T-helper 22 cell (primary cell): ENCODE results near the gene RIN2.

ENCODE experiments used
- DNase-seq: peaks from one replicate; pipeline ENCODE4 v3.0.0-alpha.2; 2020; ENCODE audit warnings: low read depth

Gene RIN2

GRCh38 chr20:19765266-19765665 lies 7.2 kb downstream of the RIN2 start:
- no peak for DNase-seq

DNA sequence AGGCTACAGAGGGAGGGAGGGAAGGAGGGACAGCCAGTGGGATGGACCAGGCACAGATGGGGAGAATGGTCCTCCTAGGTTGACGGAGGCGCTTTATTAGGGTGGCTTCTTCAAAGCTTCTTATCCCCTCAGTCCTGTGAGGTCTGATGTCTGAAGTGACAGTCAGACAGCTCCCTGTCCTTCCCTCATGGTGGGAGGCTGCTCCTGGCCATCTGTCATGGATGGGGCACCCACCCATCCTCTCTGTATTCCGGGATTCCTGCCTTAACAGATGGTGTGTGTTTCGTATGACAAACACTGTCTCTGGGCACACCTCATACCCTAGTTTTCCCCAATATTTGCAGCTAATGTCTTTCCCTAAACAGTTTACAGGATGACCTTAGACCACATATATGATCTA lies 7.9 kb downstream of the RIN2 start:
- no peak for DNase-seq

GRCh38 chr20:19767070-19767469 lies 9.0 kb downstream of the RIN2 start:
- DNase-seq, result no peak

DNA sequence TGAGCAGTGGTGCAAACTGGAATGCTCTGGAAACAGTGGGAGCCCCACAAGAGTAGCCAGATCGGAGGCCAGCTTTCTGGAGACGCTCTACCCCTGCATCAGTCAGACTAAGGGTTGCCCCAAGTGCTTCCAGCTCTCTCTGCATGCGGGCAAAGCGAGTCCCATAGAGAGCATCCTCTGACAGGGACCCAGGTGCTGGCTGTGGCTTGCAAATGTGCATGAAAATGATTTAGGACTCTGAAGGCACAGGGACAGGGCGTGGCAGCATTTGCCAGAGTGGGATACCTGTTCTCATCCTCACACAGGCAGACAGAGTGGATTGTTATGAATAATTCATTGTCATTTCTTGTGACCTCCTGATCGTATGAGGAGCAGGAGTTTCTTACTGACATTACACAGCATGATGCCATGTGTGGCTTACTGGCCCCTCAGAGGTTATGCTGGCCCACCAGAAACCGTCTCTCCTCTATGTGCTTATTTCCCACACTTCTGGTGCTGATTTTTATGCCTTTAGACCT lies 10.3 kb downstream of the RIN2 start:
- DNase-seq, result no peak

GRCh38 chr20:19769507-19769906 lies 11.4 kb downstream of the RIN2 start:
- no peak for DNase-seq

GRCh38 chr20:19770375-19770774 lies 12.3 kb downstream of the RIN2 start:
- DNase-seq, result no peak

DNA sequence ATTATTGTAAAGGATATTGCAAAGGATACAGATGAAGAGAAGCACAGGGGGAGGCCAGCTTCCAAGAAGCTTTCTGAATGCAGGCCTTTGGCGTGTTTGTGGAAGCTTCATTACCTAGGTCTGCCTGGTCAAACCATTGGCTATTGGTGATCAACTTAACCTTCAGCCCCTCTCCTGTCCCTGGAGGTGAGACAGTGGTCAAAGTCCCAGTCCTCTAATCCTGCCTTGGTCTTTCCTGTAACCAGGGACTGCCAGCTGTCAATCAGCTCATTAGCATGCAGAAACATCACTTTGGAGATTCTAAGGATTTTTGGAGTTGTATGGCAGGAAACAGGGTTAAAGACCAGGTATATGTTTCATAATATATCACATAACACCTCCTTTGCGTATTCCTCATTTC lies 13.0 kb downstream of the RIN2 start:
- no peak for DNase-seq

- DNase-seq, result no peak
Measured at GRCh38 chr20:19773471-19773870, 15.4 kb downstream of the RIN2 start.

DNA sequence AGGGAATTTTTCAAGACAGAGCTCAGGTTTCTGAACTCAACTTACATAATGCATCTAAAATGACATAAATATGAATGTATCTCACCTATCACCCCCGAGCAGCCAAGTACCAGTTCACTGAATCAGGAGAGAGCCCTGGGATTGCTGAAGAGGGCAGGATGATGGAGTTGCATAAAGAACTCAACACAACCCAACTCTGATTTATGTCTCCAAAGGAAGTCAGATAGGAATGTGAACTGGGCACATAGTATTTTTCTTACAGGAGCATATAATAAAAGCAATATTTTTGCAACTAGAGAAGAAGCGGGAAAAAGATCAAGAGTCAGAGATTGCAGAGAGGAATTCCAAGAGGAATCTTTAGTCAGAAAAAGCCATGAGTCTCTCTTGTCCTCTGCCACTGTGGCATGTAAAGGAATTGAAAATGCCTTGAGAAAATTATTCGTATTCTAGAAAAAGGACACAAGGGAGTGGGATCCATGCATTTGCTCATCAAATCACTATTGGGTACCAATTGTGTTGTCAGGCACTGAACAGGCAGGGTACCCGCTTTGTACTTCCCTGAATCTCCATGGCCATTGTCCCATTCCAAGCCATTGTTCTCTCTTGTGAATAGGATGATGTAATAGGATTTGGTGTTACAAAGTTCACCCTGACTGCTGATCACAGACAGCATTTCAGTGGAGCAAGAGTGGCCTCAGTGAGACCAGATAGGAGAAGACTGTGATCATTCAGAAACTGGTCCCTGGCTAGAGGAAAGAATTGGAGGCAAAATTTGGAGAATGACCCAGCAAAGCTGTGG lies 16.3 kb downstream of the RIN2 start:
- no peak for DNase-seq

GRCh38 chr20:19775353-19776253 lies 17.5 kb downstream of the RIN2 start:
- no peak for DNase-seq

DNA sequence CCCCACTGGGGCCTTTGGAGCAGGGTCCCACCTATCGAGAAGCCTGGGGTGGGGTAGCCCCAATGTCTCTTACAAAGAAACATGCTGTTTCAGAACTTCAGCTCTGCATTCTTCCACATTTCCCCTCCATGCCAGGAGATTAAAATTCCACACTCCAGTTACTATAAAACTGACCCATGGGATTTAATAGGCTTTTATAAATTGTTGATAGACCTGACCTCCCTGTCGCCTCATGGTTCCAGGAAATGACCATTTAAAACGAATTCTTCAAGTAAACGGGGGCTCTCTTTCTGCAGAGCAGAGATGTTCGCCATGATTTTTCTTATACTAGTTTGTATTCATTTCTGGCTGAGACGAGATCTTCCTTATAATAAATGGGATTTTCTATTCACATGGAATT lies 19.3 kb downstream of the RIN2 start:
- no peak for DNase-seq

GRCh38 chr20:19777981-19778380 lies 19.9 kb downstream of the RIN2 start:
- DNase-seq, result no peak

GRCh38 chr20:19778404-19778803 lies 20.3 kb downstream of the RIN2 start:
- no peak for DNase-seq

DNA sequence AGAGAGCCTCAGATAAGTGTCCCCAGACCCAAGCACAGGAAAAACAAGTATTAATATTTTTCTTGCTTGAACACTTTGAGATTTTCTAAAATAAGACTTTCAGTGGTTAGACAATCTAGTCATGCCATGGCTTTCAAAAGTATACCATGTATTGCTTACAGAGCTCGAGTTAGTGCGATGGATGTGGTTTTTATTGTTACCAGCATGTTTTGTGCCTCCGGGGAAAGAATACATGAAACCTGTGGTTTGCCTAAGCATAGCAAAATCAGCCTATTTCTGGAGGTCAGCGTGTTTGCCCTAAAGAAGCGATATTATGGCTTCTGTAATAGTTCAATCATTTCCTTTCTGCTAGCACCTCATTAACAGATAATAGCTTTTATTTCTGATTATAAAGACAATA lies 21.6 kb downstream of the RIN2 start:
- no peak for DNase-seq

DNA sequence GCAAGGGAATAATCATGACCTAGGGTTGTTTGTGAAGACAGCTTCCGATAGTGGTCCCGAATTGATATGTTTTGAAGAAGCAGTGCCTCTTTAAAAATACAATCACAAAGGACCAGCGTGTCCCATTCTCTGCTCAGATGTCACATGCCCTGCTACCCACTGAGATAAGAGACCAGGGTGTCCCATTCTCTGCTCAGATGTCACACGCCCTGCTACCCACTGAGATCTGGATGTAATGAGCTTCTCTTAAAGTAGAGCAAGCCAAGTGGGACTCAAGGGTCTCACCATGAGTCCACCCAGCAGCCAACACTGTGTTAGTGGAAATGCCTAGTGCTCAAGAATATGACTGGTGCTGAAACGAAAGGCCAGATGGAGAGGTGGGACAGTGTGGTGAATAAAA lies 22.2 kb downstream of the RIN2 start:
- DNase-seq, result no peak

- no peak for DNase-seq
Measured at GRCh38 chr20:19781235-19781634, 23.2 kb downstream of the RIN2 start.

GRCh38 chr20:19782669-19783068 lies 24.6 kb downstream of the RIN2 start:
- DNase-seq, result no peak

- no peak for DNase-seq
Measured at GRCh38 chr20:19783966-19784401, 25.9 kb downstream of the RIN2 start.

DNA sequence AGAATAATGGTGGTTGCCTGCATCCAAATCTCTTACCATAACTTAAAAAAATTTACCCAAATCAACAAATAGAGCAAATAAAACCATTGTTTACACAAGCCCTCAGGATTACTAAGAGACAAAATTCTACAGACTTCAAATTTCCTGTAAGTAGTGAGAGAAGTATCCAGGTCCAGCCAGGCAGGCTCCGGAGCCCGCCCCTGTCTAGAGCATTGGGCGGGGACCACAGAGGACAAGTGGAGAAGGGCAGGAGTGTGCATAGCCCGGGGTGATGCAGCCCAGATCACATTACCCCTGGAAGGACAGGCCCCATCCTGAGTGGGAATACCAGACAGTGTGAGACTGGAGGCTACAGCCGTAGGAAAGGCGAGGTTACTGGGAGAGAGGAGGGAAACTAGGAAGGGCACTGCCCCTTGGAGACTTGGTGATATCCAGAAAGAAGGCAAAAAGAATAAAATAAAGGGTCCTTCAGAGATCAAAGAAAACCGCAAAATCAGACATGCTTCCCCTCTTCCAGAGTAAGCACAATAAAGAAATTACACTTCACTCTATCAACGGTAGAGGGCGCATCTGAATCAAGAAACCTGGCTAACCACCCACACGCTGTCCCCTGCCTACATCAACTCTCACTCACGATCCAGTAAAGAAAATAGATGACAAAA lies 26.6 kb downstream of the RIN2 start:
- DNase-seq, result no peak

DNA sequence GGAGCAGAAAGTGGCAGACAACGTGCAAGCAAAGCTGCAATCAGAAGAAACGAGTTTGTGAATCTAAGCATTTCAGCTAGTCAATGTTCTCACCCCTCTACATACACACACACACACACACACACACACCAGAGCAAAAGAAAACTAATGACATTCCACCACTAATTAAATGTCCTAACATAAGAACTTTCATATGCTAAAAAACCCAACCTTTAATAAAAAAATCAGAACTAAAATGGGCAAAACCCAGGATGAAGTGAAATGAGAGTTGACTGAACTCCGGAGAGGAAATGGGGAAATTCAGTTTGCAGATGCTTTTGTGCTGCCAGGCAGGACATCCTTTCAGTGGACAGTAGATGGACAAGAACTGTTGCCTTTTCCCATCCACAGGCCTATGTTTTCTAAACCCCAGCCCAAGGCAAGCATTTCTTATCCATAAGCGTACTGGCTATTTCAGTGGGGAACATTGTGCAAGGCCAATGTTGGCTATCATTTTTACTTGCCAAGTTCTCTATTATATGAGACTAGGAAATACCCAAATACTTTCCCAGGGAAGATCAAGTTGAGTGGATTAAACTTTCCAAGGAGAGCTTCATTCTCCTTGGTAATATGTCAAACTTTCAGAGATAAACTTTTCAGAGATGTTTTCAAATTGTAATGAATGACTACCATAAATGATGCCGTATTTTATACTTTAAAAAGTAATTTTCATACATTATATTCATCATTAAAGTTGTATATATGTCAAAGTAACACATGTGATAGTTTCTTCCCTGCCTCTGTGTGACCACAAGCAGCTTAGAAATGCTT lies 27.3 kb downstream of the RIN2 start:
- DNase-seq, result no peak

- no peak for DNase-seq
Measured at GRCh38 chr20:19785983-19786285, 27.9 kb downstream of the RIN2 start.

DNA sequence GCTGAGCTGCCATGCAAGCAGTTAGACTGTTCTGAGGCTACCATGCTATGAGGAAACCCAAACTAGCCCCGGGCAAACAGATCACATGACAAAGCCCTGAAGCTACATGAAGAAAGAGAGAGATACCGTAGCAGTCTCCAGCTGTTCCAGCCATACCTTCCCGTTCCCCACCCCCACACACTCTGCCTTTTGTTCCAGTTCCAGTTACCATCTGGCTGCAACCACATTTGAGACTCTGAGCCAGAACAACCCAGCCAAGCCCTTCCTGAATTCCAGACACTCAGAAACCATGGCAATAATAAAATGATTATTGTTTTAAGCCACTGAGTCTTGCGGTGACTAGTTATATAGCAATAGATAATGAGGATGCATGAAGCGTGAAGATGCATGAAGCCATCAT lies 28.3 kb downstream of the RIN2 start:
- DNase-seq, result no peak
